Measurements from ENCODE around the gene PDIA6.

The PDIA6 gene

GRCh38 chr2:10794876-10795275 lies 17.7 kb downstream of the PDIA6 start:
- TF ChIP-seq TEAD4 (IDR thresholded peaks at IDR 0.05), result no peak
- no peak for TF ChIP-seq USF1 (IDR thresholded peaks at IDR 0.05)
- TF ChIP-seq YY1 (IDR thresholded peaks at IDR 0.05; ENCODE audit: low read depth), result no peak
- TF ChIP-seq REST (IDR thresholded peaks at IDR 0.05; ENCODE audit: low read depth), result no peak
- no peak for TF ChIP-seq NFIC (IDR thresholded peaks at IDR 0.05)
- no peak for TF ChIP-seq TCF12 (IDR thresholded peaks at IDR 0.05; ENCODE audit: low read depth)
- no peak for TF ChIP-seq CEBPB (IDR thresholded peaks at IDR 0.05)

GRCh38 chr2:10793816-10794215 lies 18.8 kb downstream of the PDIA6 start:
- no peak for TF ChIP-seq ZBTB7A (IDR thresholded peaks at IDR 0.05; ENCODE audit: low read depth)

- TF ChIP-seq YY1 (IDR thresholded peaks at IDR 0.05; ENCODE audit: low read depth) (no peak), TAF1 (IDR thresholded peaks at IDR 0.05; ENCODE audit: low read depth) (no peak), ZBTB7A (IDR thresholded peaks at IDR 0.05; ENCODE audit: low read depth) (no peak), CREB1 (IDR thresholded peaks at IDR 0.05; ENCODE audit: low read depth) (no peak), NFIC (IDR thresholded peaks at IDR 0.05) (no peak), EP300 (IDR thresholded peaks at IDR 0.05; ENCODE audit: borderline replicate concordance) (no peak), USF1 (IDR thresholded peaks at IDR 0.05) (no peak), TCF12 (IDR thresholded peaks at IDR 0.05; ENCODE audit: low read depth) (no peak), MAX (IDR thresholded peaks at IDR 0.05) (no peak)
Observed at GRCh38 chr2:10792660-10793400, 19.8 kb downstream of the PDIA6 start.

GRCh38 chr2:10792001-10792634 lies 20.5 kb downstream of the PDIA6 start:
- TF ChIP-seq CEBPB (IDR thresholded peaks at IDR 0.05) (no peak), FOXM1 (IDR thresholded peaks at IDR 0.05; ENCODE audit: borderline replicate concordance, low read depth) (no peak)

- TF ChIP-seq NFIC (IDR thresholded peaks at IDR 0.05) (no peak), RAD21 (IDR thresholded peaks at IDR 0.05; ENCODE audit: low read depth) (no peak)
Observed at GRCh38 chr2:10790228-10790973, 22.2 kb downstream of the PDIA6 start.

- no peak for TF ChIP-seq MAX (IDR thresholded peaks at IDR 0.05)
- TF ChIP-seq TAF1 (IDR thresholded peaks at IDR 0.05; ENCODE audit: low read depth), result no peak
- TF ChIP-seq TEAD4 (IDR thresholded peaks at IDR 0.05), result no peak
- no peak for TF ChIP-seq EGR1 (IDR thresholded peaks at IDR 0.05)
- TF ChIP-seq CEBPB (IDR thresholded peaks at IDR 0.05), result no peak
- no peak for TF ChIP-seq REST (IDR thresholded peaks at IDR 0.05; ENCODE audit: low read depth)
- no peak for TF ChIP-seq USF1 (IDR thresholded peaks at IDR 0.05)
- TF ChIP-seq NFIC (IDR thresholded peaks at IDR 0.05), result no peak
Observed at GRCh38 chr2:10788855-10789254, 23.7 kb downstream of the PDIA6 start.

Data from Ishikawa (cell line).